Activated CD4-positive, alpha-beta T cell treated with anti-CD3 and anti-CD28 coated beads for 24 hours (primary cell): ENCODE data around the gene HNF4A.
"Not testable (repeated sequence)": the region's sequence is repeated elsewhere in the genome, so short reads cannot be mapped to it uniquely, and the experiment has no call there.

Experiments
- DNase-seq, 2 donors: peaks; one replicate each; pipeline ENCODE4 v3.0.0-alpha.2; 2020; ENCODE audit warnings: low read depth in 2 of 2

HNF4A gene

DNA sequence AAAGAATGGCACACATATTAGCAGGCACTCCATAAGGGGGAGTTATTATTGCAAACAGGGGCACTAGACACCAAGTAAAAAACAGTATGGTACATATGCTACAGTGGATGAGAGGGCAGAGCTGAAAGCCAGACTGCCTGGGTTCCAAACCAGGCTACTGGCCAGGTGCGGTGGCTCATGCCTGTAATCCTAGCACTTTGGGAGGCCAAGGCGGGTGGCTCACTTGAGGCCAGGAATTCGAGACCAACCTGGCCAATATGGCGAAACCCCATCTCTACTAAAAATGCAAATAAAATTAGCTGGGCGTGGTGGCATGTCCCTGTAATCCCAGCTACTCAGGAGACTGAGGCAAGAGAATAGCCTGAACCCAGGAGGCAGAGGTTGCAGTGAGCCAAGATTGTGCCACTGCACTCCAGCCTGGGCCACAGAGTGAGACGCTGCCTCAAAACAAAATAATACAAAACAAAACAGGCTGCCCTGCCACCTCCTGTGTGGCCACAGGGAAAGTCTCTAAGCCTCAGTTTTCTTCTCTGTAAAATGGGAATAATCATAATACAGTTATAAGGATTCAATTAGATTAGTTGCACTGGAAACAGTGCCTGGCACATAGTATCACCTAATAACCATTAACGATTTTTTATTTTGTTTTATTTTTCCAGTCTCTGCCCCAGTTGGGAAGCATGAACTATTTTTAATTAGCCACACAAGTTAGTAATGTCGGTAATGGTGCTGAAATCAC lies 112.7 kb downstream of the HNF4A start:
- DNase-seq: no peak

GRCh38 chr20:44470327-44470726 lies 114.8 kb downstream of the HNF4A start:
- DNase-seq: no peak

DNA sequence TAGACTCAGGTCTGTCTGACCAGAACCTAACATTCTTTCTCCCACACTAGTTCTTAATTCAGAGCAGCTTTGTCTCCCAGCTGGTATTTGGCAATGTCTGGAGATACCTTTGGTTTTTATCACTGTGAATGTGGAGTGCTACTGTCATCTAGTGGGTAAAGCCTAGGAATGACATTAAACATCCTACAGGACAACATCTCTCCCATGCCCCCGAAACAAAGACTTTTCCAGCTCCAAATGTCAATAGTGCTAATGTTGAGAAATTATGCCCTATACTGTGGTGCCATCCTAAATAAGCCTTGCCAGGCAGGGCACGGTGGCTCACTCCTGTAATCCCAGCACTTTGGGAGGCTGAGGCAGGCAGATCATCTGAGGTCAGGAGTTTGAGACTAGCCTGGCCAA lies 116.0 kb downstream of the HNF4A start:
- DNase-seq: no peak

DNA sequence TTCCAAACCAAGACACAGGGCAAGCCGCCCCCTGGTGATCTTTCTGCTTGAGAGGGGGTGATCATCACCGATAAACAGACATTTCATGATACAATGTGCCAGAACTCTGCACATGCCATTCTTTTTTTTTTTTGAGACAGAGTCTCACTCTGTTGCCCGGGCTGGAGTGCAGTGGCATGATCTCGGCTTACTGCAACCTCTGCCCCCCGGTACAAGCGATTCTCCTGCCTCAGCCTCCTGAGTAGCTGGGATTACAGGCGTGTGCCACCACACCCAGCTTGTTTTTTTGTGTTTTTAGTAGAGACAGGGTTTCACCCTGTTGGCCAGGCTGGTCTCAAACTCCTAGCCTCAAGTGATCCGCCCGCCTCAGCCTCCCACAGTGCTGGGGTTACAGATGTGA lies 116.8 kb downstream of the HNF4A start:
- not testable (repeated sequence) for DNase-seq

- DNase-seq: no peak
Measured at GRCh38 chr20:44475372-44475693, 119.8 kb downstream of the HNF4A start.

DNA sequence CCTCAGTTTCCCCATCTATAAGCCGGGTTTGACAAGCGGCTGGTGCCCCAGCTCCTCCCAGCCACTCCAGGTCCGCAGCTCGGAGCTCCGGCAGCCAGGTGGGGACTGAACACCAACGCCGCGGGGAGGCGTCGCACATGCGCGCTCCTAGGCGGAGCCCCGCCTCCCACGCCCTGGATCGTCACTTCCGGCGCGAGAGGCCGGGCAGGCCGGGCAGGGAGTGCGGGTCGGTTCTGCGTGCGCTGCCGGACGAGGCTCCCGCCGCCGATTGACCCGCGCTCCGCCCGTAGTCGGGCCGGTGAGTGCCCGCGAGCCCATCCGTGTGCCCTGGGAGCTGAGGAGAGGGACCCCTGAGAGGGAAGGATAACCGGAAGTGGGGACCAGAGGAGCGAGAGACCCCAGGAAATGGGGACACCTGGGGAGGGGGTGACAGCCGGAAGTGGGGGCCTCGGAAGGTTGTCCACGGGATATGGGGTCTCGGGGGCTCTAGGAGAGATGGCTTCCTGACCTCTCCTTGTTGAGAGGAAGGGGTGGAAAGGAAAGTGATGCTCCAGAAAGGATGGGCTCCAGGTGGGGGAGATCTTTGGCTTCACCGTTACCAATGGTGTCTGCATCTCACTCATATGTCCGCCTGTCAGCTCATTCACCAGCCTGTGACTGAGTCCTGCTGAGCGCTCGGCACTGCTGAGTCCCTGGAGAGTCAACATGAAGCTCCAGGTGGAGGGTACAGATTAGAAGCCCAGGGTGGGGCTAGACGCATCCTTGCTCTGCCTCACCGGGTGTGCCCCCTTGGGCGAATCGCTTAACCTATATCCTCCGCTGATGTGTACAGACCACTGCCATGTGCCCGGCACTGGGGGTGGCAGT lies 120.4 kb downstream of the HNF4A start, which contains the start of gene TTPAL:
TTPAL (plus strand) TSS at position 181 of the 867 bp plus-strand sequence. CDS start 4,126 bp downstream, outside the sequence.
- DNase-seq: peak; percentile 80 to 82

DNA sequence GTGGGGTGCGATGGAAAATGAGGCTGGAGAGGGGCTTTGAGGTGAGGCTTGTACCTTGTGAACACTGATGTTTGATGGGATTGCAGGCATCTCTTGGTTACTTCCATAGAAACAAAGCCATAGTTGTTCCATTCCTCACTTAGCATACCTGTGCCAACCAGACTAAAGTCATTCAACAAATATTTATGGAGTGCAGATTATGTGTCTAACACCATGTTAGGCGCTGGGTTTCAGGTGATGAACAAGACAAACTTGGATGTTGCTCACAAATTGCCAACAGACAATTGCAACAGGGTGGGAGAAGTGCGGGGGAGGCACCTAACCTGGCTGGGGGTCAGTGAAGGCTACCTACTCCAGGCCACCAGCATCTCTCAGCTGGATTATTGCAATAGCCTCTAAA lies 121.7 kb downstream of the HNF4A start:
- DNase-seq: no peak

DNA sequence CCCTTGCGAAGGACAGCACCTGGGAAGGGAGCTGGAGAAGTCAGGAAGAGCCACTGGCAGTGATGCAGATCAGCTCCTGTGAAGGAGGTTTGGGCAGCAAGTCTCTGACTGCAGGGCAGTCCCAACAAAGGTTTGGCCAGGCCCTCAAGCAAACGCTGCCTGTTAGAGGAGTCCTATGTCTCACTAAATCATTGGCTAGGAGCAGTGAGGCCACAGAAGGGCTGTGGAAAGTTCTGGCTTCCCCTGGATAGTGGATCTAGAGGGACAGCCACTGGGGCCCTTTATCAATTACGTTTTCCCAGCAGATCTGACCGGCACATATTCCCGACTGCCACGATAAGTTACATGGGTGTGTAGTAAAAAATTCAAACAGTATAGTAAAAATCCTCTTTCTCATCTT lies 122.7 kb downstream of the HNF4A start:
- DNase-seq: no peak

DNA sequence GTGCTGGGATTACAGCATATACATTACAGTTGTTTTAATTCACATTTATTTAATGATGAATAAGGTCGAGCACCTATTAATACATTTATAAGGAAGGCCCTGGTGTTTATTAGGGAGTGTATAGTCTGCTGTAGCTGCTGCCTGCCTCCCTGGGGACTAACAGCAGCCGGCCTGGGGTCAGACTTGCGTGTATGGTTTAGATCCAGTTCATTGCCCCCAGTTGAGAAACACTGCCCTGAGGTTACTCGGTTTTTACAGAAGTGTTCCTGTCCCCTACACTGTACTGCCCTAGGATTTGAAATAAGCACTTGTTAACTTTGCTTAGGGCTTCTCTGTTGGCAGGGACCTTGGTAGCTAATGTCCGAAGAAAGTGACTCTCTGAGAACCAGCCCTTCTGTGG lies 124.1 kb downstream of the HNF4A start:
- DNase-seq: no peak

DNA sequence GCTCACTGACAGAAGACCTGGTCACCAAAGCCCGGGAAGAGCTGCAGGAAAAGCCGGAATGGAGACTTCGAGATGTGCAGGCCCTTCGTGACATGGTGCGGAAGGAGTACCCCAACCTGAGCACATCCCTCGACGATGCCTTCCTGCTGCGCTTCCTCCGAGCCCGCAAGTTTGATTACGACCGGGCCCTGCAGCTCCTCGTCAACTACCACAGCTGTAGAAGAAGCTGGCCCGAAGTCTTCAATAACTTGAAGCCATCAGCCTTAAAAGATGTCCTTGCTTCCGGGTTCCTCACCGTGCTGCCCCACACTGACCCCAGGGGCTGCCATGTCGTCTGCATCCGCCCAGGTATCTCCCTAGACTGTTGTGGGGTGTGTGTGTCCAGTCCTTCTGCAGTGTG lies 124.6 kb downstream of the HNF4A start:
- DNase-seq: no peak

DNA sequence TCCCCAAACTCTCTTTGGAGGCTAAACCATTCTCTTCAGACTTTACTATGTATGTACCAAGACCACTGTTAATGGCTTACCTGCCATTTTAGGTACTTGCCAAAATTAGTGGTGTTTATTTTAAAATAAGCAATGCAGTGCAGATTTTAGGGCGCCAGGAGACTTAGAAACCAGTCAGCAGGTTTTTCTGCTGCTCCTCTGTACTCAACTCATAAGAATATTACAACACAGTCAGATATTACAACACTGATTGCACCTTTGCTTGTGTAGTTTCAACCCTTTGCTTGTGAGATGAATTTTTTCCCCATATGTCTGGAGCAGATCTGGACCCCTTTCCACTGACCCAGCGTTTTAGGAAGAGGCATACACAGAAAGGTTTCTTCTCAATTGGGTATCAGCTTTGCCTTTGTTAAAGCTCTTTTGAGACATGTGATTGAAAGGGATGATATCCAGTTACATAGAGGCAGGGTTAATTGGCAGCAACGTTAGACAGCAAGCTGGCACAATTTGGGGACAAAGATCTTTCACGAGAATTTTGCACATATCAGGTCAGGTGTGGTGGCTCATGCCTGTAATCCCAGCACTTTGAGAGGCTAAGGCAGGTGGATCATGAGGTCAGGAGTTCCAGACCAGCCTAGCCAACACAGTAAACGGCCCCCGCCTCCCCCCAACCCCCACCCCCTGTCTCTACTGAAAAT lies 126.4 kb downstream of the HNF4A start:
- DNase-seq: no peak

- DNase-seq: no peak
Measured at GRCh38 chr20:44483112-44483511, 127.6 kb downstream of the HNF4A start.
